Measurements from ENCODE around the gene HDAC8. TPM values are rescaled to one million over a fixed set of nuclear protein-coding genes. Genes with fewer than 3 reads are reported as not detected.

HDAC8 gene
- 37.0 and 38.3 TPM in 2 replicates for polyA plus RNA-seq (2011; rRNA removed)
- 14.3 and 15.8 TPM in 2 replicates for polyA plus RNA-seq (2012; cell fraction: cytosol; rRNA removed)
- 8.9 and 14.4 TPM in 2 replicates for polyA plus RNA-seq (2012; cell fraction: nucleus; rRNA removed)
- polyA plus RNA-seq (2017; fragmentation: RNase III; extraction: RNeasy Plus Mini Kit Qiagen cat#74134 plus additional on column Dnase treatment) = 28.6 to 29.3 TPM (median 28.7 TPM) in 3 replicates
- 43.5 and 43.9 TPM in 2 replicates for polyA minus RNA-seq (2011; rRNA and poly(A)+ RNA removed)

DNA sequence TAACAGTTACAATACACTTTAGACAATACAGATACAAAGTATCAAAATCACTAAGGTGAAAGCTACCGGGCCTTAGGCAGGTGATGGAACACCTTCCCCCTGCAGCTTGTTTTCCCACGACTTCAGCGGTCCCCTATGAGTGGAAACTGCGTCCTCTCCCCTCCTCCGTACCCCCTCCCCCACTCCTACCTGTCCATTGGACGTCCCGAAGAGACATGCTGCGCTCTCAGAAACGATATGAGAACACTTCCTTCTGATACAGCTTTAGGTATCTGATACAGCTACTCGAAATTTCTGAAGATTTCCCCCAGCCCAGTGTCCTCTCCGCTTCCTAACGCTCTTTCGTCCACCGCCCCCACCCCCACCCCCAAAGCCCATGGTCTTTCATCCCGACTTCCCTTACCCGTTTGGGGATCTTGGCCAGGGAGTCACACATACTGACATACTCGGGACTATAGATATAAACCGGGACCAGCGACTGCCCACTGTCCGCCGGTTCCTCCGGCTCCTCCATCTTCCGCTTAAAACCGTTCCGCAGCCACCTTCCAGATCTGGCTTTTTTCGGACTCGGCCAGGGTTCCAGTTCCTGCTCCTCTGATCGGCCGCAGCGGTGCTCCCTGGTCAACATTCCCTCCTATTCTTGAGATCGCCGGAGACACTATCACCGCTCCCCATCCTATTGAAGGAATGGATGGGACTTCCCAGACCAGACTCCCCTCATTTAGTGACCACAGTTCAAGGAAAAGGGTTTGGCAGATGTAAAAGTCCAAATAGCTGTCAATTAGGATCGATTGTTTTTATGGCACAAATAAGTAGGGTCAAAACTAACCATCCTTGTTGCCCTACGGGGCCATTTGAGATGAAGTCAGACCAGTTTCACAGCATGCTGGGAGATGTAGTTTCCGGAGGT is at the start of gene HDAC8:
Gene HDAC8, minus strand, starts transcription at position 596 of the 910 bp plus-strand sequence. Its CDS starts 82 bp downstream, at position 514.
- Histone ChIP-seq H3K4me3 (peak within 1 kb of the TSS; percentile 69), H3K9me3 (no peaks in the 10 kb centered on the region), H3K4me1 (peaks cover 31% of the 10 kb centered on the region), H3K27ac (peak within 1 kb of the TSS; percentile 95 to 99), H3K4me2 (peak within 1 kb of the TSS; percentile 92)
- DNase-seq (ENCODE audit: low read depth in 1 of 2, low spot score in 1 of 2) (peak; percentile 48 to 88), ATAC-seq (peak; percentile 93 to 95), FAIRE-seq (peak; percentile 99)
- 1% methylated on average over 28 of the region's 36 CpGs for WGBS (ENCODE audit: missing lambda C conversion rate)
- TF ChIP-seq CHD4 (IDR thresholded peaks at IDR 0.05; ENCODE audit: borderline replicate concordance) (no peak), PHF8 (IDR thresholded peaks at IDR 0.05; ENCODE audit: borderline replicate concordance, low read depth) (peak; percentile 39; the same call in 1 of the 2 replicates), CEBPB (IDR thresholded peaks at IDR 0.05) (0 out of 4 replicates have a peak, but pooled peaks of 1 of the 2 experiments have one; percentile 2), HEYL (CRISPR knock-in tag; IDR thresholded peaks at IDR 0.05) (no peak), POLR2A (IDR thresholded peaks at IDR 0.05; ENCODE audit: low read length) (peak; percentile 29; the same call in 1 of the 2 replicates), CBX2 (IDR thresholded peaks at IDR 0.05; ENCODE audit: borderline replicate concordance, low read depth) (no peak), KDM5A (IDR thresholded peaks at IDR 0.05) (peak; percentile 63; the same call in 1 of the 2 replicates), JUN (IDR thresholded peaks at IDR 0.05) (peak; percentile 48 to 77; a peak in 2 of 5 replicates)
- TF ChIP-seq, protein P1, sequence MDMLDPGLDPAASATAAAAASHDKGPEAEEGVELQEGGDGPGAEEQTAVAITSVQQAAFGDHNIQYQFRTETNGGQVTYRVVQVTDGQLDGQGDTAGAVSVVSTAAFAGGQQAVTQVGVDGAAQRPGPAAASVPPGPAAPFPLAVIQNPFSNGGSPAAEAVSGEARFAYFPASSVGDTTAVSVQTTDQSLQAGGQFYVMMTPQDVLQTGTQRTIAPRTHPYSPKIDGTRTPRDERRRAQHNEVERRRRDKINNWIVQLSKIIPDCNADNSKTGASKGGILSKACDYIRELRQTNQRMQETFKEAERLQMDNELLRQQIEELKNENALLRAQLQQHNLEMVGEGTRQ (IDR thresholded peaks at IDR 0.05) = no peak
- ChIA-PET POLR2A (interaction anchor here (0.6 kb wide), 1 partner anchor 1424 kb away, joined by 3 read pairs; no protein-coding TSS in a partner anchor), CTCF (interaction anchor here (0.7 kb wide), 1 partner anchor 1186 kb away, joined by 3 read pairs; no protein-coding TSS in a partner anchor)

DNA sequence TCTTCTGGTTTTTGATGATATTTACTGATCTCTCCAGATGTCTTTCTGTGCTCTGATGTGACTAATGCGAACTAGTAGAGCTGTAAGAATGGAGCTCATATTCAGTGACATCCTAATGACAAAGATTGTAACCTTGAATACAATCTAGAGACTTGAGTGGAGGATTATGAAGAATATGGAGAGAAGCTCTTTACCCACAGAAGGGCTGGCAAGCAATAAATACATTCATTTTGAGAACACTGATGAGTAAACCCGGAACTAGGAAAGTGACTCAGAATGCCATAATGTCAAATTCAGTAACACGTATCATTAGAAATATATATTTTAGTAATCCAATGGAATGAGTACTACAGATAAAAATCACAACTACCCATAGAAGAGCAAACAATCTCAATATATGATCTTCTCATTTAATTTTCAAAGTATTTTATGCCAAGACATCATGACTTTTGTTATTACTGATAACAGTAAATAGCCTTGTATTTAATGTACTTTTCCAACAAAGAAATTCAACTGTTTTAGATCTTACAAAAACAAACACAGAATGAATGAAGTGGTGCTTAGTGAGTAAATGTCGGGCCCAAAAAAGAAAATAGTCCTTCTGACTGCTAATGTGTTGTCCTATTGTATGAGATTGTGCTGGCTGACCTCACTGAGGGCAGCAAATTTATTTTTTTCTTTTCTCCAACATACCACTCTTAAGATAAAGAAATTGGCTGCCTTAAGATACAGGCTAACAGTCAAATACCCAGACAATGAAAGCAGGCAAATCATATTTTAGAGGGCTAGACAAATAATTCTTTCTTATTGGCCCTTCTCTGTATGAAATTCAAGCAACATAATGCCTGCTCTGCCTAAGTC is 49.2 kb upstream of the HDAC8 start:
- DNase-seq (ENCODE audit: low read depth in 1 of 2, low spot score in 1 of 2) (peak; percentile 1 to 15), ATAC-seq (peak; percentile 14 to 28; a peak in 3 of 6 replicates), FAIRE-seq (peak; percentile 89)
- TF ChIP-seq GATA3 (IDR thresholded peaks at IDR 0.05; ENCODE audit: borderline replicate concordance) (peak; percentile 17; the same call in 1 of the 2 replicates), FOSL2 (IDR thresholded peaks at IDR 0.05) (no peak), FOSL2 (CRISPR knock-in tag; IDR thresholded peaks at IDR 0.05) (peak; percentile 22), HES2 (IDR thresholded peaks at IDR 0.05) (no peak)
- Histone ChIP-seq H3K27ac (peak overlapping the region; percentile 89 to 97), H3K9me3 (no peaks in the 10 kb centered on the region), H3K4me3 (peak overlapping the region; percentile 19; the same call in 1 of the 3 replicates), H3K4me2 (peak overlapping the region; percentile 75), H3K4me1 (peaks cover 45% of the 10 kb centered on the region)
- POLR2A ChIA-PET = no interaction called here
- CTCF ChIA-PET = interaction anchor here (1.2 to 1.3 kb wide), 2 partner anchors 46 to 93 kb away, joined by 3 read pairs; no protein-coding TSS in a partner anchor
- 3% methylated on average over 4 of the region's 4 CpGs for WGBS (ENCODE audit: missing lambda C conversion rate)

- Histone ChIP-seq H3K27ac (peak overlapping the region; percentile 89 to 97), H3K9me3 (no peaks in the 10 kb centered on the region), H3K4me2 (peak overlapping the region; percentile 75), H3K4me3 (peak overlapping the region; percentile 19; the same call in 2 of the 3 replicates), H3K4me1 (peaks cover 45% of the 10 kb centered on the region)
- POLR2A ChIA-PET = no interaction called here
- CTCF ChIA-PET = interaction anchor here (1.2 to 1.3 kb wide), 2 partner anchors 45 to 94 kb away, joined by 3 read pairs; no protein-coding TSS in a partner anchor
- DNase-seq (ENCODE audit: low read depth in 1 of 2, low spot score in 1 of 2) (peak; percentile 8 to 74), ATAC-seq (peak; percentile 56 to 77), FAIRE-seq (peak; percentile 86)
- 0% methylated on average over 1 of the region's 1 CpG for whole genome bisulfite sequencing (ENCODE audit: missing lambda C conversion rate)
- TF ChIP-seq EHMT2 (IDR thresholded peaks at IDR 0.05; ENCODE audit: low read depth) (no peak), HEYL (CRISPR knock-in tag; IDR thresholded peaks at IDR 0.05) (no peak), TFCP2L1 (CRISPR knock-in tag; IDR thresholded peaks at IDR 0.05) (no peak), ZFP36 (IDR thresholded peaks at IDR 0.05; ENCODE audit: borderline replicate concordance, partially characterized antibody) (peak; percentile 3), REST (IDR thresholded peaks at IDR 0.05) (no peak), GATA3 (IDR thresholded peaks at IDR 0.05; ENCODE audit: borderline replicate concordance) (peak; percentile 36; the same call in 1 of the 2 replicates), KDM1A (IDR thresholded peaks at IDR 0.05; ENCODE audit: low read depth) (no peak), POLR2A (IDR thresholded peaks at IDR 0.05; ENCODE audit: low read length) (no peak), FOSL2 (IDR thresholded peaks at IDR 0.05) (no peak), FOSL2 (CRISPR knock-in tag; IDR thresholded peaks at IDR 0.05) (no peak; the same call in 1 of the 2 replicates), HOXB13 (CRISPR knock-in tag; IDR thresholded peaks at IDR 0.05; ENCODE audit: low read depth) (no peak)
- TF ChIP-seq, protein P2, sequence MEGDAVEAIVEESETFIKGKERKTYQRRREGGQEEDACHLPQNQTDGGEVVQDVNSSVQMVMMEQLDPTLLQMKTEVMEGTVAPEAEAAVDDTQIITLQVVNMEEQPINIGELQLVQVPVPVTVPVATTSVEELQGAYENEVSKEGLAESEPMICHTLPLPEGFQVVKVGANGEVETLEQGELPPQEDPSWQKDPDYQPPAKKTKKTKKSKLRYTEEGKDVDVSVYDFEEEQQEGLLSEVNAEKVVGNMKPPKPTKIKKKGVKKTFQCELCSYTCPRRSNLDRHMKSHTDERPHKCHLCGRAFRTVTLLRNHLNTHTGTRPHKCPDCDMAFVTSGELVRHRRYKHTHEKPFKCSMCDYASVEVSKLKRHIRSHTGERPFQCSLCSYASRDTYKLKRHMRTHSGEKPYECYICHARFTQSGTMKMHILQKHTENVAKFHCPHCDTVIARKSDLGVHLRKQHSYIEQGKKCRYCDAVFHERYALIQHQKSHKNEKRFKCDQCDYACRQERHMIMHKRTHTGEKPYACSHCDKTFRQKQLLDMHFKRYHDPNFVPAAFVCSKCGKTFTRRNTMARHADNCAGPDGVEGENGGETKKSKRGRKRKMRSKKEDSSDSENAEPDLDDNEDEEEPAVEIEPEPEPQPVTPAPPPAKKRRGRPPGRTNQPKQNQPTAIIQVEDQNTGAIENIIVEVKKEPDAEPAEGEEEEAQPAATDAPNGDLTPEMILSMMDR (IDR thresholded peaks at IDR 0.05) = no peak
- TF ChIP-seq, protein P3, sequence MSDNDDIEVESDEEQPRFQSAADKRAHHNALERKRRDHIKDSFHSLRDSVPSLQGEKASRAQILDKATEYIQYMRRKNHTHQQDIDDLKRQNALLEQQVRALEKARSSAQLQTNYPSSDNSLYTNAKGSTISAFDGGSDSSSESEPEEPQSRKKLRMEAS (IDR thresholded peaks at IDR 0.05) = no peak
Measured at GRCh38 chrX:72621163-72621562, 48.5 kb upstream of the HDAC8 start.

Data from A549 (cell line).